A549 (cell line): ENCODE measurements around the gene TJP2. TPM values are rescaled to one million over a fixed set of nuclear protein-coding genes. Genes with fewer than 3 reads are reported as not detected.

Experiments used
- ATAC-seq, 2 experiments: fragments of 200-7000 bp in 1 of 2; fragments of >200 bp in 1 of 2; cut with Nextera tagmentation in 1 of 2; cut with Tn5 transposase in 1 of 2; 3 replicates each; pipeline versions ENCODE4 v1.8.0 to v1.9.1; 2018 to 2020; ENCODE audit warnings: mild to moderate bottlenecking in 1 of 2, moderate library complexity in 1 of 2
- CTCF ChIA-PET: fragments of 300-600 bp; sonication (Branson Sonifier 250); formaldehyde crosslinking; extraction: SDS; loops from one replicate; lab custom pipeline; 2021; ENCODE audit warnings: antibody characterized with exemption, inconsistent platforms; lab: Yijun Ruan, JAX
- POLR2A ChIA-PET: fragments of 350-600 bp; formaldehyde crosslinking; extraction: SDS; loops from one replicate; lab custom pipeline; 2021; ENCODE audit warnings: antibody characterized with exemption, inconsistent platforms; lab: Yijun Ruan, JAX
- DNase-seq, 2 experiments: peaks; one replicate each; pipeline versions ENCODE4 v3.0.0 to v3.0.0-alpha.2; 2011 to 2016; ENCODE audit warnings: low read depth in 1 of 2, low spot score in 1 of 2
- FAIRE-seq: peaks from 2 replicates; lab custom pipeline; 2011; peaks lifted over from hg19 to GRCh38; lab: Jason Lieb, UNC
- H3K27ac ChIP-seq, 2 experiments: fragments of >200 bp; sonication (Bioruptor Twin); formaldehyde crosslinking; 3 replicates each; pipeline ENCODE4 v1.5.1; 2016 to 2017
- H3K4me1 ChIP-seq: fragments of >200 bp; sonication (Bioruptor Twin); formaldehyde crosslinking; 3 replicates; pipeline ENCODE4 v1.6.1; 2016
- H3K4me2 ChIP-seq: fragments of >200 bp; sonication (Bioruptor Twin); formaldehyde crosslinking; 3 replicates; pipeline ENCODE4 v1.6.1; 2016
- H3K4me3 ChIP-seq: fragments of >200 bp; sonication (Bioruptor Twin); formaldehyde crosslinking; 3 replicates; pipeline ENCODE4 v1.5.1; 2016
- H3K9me3 ChIP-seq: fragments of >200 bp; sonication (Bioruptor Twin); formaldehyde crosslinking; 3 replicates; pipeline ENCODE4 v1.6.1; 2016
- BHLHE40 ChIP-seq: IDR thresholded peaks from 2 replicates; pipeline ENCODE4 v1.6.1; 2012; ENCODE audit warnings: low read depth, low read length, inconsistent platforms
- CBX2 ChIP-seq: fragments of 200-600 bp; sonication (generic); IDR thresholded peaks from 2 replicates; pipeline ENCODE4 v1.6.1; 2016; ENCODE audit warnings: low read depth, mild to moderate bottlenecking, borderline replicate concordance
- CEBPB ChIP-seq, 2 experiments: fragments of >200 bp in 1 of 2; sonication (Bioruptor Twin) in 1 of 2; formaldehyde crosslinking in 1 of 2; IDR thresholded peaks; 2 replicates each; pipeline ENCODE4 v1.6.1; 2012 to 2016
- CTCF ChIP-seq: fragments of >200 bp; sonication (Bioruptor Twin); formaldehyde crosslinking; IDR thresholded peaks from 3 replicates; pipeline ENCODE4 v1.5.1; 2016
- E2F6 ChIP-seq: IDR thresholded peaks from 2 replicates; pipeline ENCODE4 v1.6.1; 2012; ENCODE audit warnings: low read depth, borderline replicate concordance
- GATA3 ChIP-seq: IDR thresholded peaks from 2 replicates; pipeline ENCODE4 v1.6.1; 2012; ENCODE audit warnings: borderline replicate concordance
- HMGXB4 ChIP-seq: fragments of 250-450 bp; sonication (Bioruptor Pico); IDR thresholded peaks from 2 replicates; pipeline ENCODE4 v1.5.0; 2021; ENCODE audit warnings: mild to moderate bottlenecking, moderate library complexity, borderline replicate concordance
- HOXB13 ChIP-seq: fragments of 250-450 bp; sonication (Bioruptor Pico); IDR thresholded peaks from 2 replicates; pipeline ENCODE4 v1.5.0; 2020; ENCODE audit warnings: low read depth, mild to moderate bottlenecking, moderate library complexity
- JUN ChIP-seq, 2 experiments: fragments of >200 bp; sonication (Bioruptor Twin); formaldehyde crosslinking; IDR thresholded peaks; 2 replicates in 1 of 2; 3 replicates in 1 of 2; pipeline ENCODE4 v1.6.1; 2016 to 2017
- JUNB ChIP-seq: fragments of >200 bp; sonication (Bioruptor Twin); formaldehyde crosslinking; IDR thresholded peaks from 2 replicates; pipeline ENCODE4 v1.6.1; 2016
- KDM5A ChIP-seq: fragments of 200-600 bp; sonication (generic); IDR thresholded peaks from 2 replicates; pipeline ENCODE4 v1.6.1; 2016; ENCODE audit warnings: antibody characterized with exemption, mild to moderate bottlenecking
- MAFK ChIP-seq: fragments of 450-650 bp; IDR thresholded peaks from 2 replicates; pipeline ENCODE4 v1.6.1; 2014; ENCODE audit not compliant: partially characterized antibody
- MAX ChIP-seq: IDR thresholded peaks from 2 replicates; pipeline ENCODE4 v1.6.1; 2012
- MAZ ChIP-seq: fragments of 150-350 bp; IDR thresholded peaks from 2 replicates; pipeline ENCODE4 v1.6.1; 2014; ENCODE audit warnings: antibody characterized with exemption, low read depth, low read length, borderline replicate concordance
- NFE2L2 ChIP-seq: fragments of 150-350 bp; conservative IDR thresholded peaks from 2 replicates; pipeline ENCODE4 v1.6.1; 2014; ENCODE audit warnings: low read length
- NPAS2 ChIP-seq: fragments of 250-450 bp; sonication (Bioruptor Pico); IDR thresholded peaks from 2 replicates; pipeline ENCODE4 v1.8.0; 2022; ENCODE audit warnings: mild to moderate bottlenecking, moderate library complexity, borderline replicate concordance
- NR3C1 ChIP-seq: fragments of >200 bp; sonication (Bioruptor Twin); formaldehyde crosslinking; IDR thresholded peaks from 3 replicates; pipeline ENCODE4 v1.6.1; 2017
- PHF8 ChIP-seq: fragments of 200-600 bp; sonication (generic); IDR thresholded peaks from 2 replicates; pipeline ENCODE4 v1.6.1; 2016; ENCODE audit warnings: low read depth, mild to moderate bottlenecking, antibody characterized with exemption, moderate library complexity, borderline replicate concordance
- POLR2A ChIP-seq: IDR thresholded peaks from 2 replicates; pipeline ENCODE4 v1.6.1; 2012; ENCODE audit warnings: mild to moderate bottlenecking, low read length
- RARB ChIP-seq: fragments of 250-450 bp; sonication (Bioruptor Pico); IDR thresholded peaks from 2 replicates; pipeline ENCODE4 v1.8.0; 2021; ENCODE audit warnings: mild to moderate bottlenecking, moderate library complexity
- RCOR1 ChIP-seq: fragments of 150-350 bp; IDR thresholded peaks from 2 replicates; pipeline ENCODE4 v1.6.1; 2014; ENCODE audit warnings: antibody characterized with exemption, low read length, low read depth
- REST ChIP-seq: fragments of 200-600 bp; sonication (generic); IDR thresholded peaks from 2 replicates; pipeline ENCODE4 v1.6.1; 2016; ENCODE audit warnings: antibody characterized with exemption, mild to moderate bottlenecking, moderate library complexity
- RNF2 ChIP-seq: fragments of 200-600 bp; sonication (generic); IDR thresholded peaks from 2 replicates; pipeline ENCODE4 v1.6.1; 2016; ENCODE audit warnings: low read depth, mild to moderate bottlenecking, antibody characterized with exemption, moderate library complexity, borderline replicate concordance
- SMC3 ChIP-seq: fragments of >200 bp; sonication (Bioruptor Twin); formaldehyde crosslinking; IDR thresholded peaks from 3 replicates; pipeline ENCODE4 v1.6.1; 2018; ENCODE audit warnings: inconsistent platforms
- TFCP2L1 ChIP-seq: fragments of 250-450 bp; sonication (Bioruptor Pico); IDR thresholded peaks from 2 replicates; pipeline ENCODE4 v1.5.0; 2021; ENCODE audit warnings: mild to moderate bottlenecking
- ZNF302 ChIP-seq: fragments of 250-450 bp; sonication (Bioruptor Pico); IDR thresholded peaks from 2 replicates; pipeline ENCODE4 v1.9.0; 2021; ENCODE audit warnings: inconsistent platforms, mild to moderate bottlenecking, moderate library complexity
- WGBS: methylation state at CpG from one replicate; pipeline ENCODE4 v1.1.6; 2017; ENCODE audit errors: missing lambda C conversion rate; 5-methylcytosine and 5-hydroxymethylcytosine counted together
- polyA plus RNA-seq, 4 experiments: library from polyadenylated mRNA; depleted of rRNA in 3 of 4; stranded (reverse); fragments of >200 nt; fragmentation: RNase III in 1 of 4; extraction: RNeasy Plus Mini Kit Qiagen cat#74134 plus additional on column Dnase treatment in 1 of 4; gene quantifications; 2 replicates in 3 of 4; 3 replicates in 1 of 4; pipeline ENCODE4 v1.2.3, GENCODE V29; 2011 to 2017

Gene TJP2
- polyA plus RNA-seq, 2 of the 4 experiments (the other 2 are of a cell fraction) = 1.7 to 3.6 TPM

GRCh38 chr9:69255591-69255990 is 81.5 kb downstream of the TJP2 start:
- POLR2A ChIA-PET = no interaction called here
- FAIRE-seq = no peak
- no peaks in the 10 kb centered on the region for H3K4me1 ChIP-seq

GRCh38 chr9:69258551-69258950 is 84.5 kb downstream of the TJP2 start:
- 84% methylated on average over 5 of the region's 5 CpGs for WGBS
- TF ChIP-seq NR3C1 = no peak
- DNase-seq = no peak
- Histone ChIP-seq H3K9me3 (no peaks in the 10 kb centered on the region), H3K4me3 (no peak overlapping the region), H3K27ac (no peak overlapping the region), H3K4me2 (no peak overlapping the region), H3K4me1 (no peaks in the 10 kb centered on the region)
- CTCF ChIA-PET = interaction anchor here (1.2 kb wide), 1 partner anchor 10 kb away, joined by 3 read pairs; no protein-coding TSS in a partner anchor
- POLR2A ChIA-PET = no interaction called here
- FAIRE-seq = no peak
- no peak for ATAC-seq

More at GRCh38 chr9:69255591-69255990, 81.5 kb downstream of the TJP2 start:
- CTCF ChIA-PET = no interaction called here
- no peak for ATAC-seq
- DNase-seq = no peak
- TF ChIP-seq CEBPB (IDR thresholded peaks at IDR 0.05) = no peak
- no peak for TF ChIP-seq NPAS2 (CRISPR knock-in tag)
- TF ChIP-seq JUNB = no peak
- no peak for TF ChIP-seq RCOR1
- TF ChIP-seq JUN (IDR thresholded peaks at IDR 0.05) = no peak
- no peak for TF ChIP-seq HOXB13 (CRISPR knock-in tag)
- TF ChIP-seq NR3C1 = no peak
- TF ChIP-seq BHLHE40 = no peak
- TF ChIP-seq NFE2L2 = no peak
- no peak for TF ChIP-seq GATA3
- no peak for TF ChIP-seq SMC3
- TF ChIP-seq TFCP2L1 = no peak
- TF ChIP-seq CBX2 = no peak
- TF ChIP-seq RNF2 = no peak
- TF ChIP-seq HMGXB4 (CRISPR knock-in tag) = no peak
- TF ChIP-seq ZNF302 (CRISPR knock-in tag) = no peak
- no peak for TF ChIP-seq MAZ
- no peak for TF ChIP-seq POLR2A
- Histone ChIP-seq H3K9me3 (no peaks in the 10 kb centered on the region), H3K4me3 (no peak overlapping the region), H3K4me2 (no peak overlapping the region), H3K27ac (no peak overlapping the region)
- 71% methylated on average over 1 of the region's 1 CpG for WGBS

GRCh38 chr9:69260161-69260560 is 86.1 kb downstream of the TJP2 start:
- H3K27ac ChIP-seq = no peak overlapping the region
- ATAC-seq (no peak), DNase-seq (no peak), FAIRE-seq (no peak)
- ChIA-PET POLR2A (no interaction called here), CTCF (interaction anchor here (0.9 kb wide), 1 partner anchor 224 kb away, joined by 4 read pairs; no protein-coding TSS in a partner anchor)
- no peaks in the 10 kb centered on the region for H3K9me3 ChIP-seq
- no peak overlapping the region for H3K4me2 ChIP-seq
- 57% methylated on average over 5 of the region's 5 CpGs for WGBS
- no peaks in the 10 kb centered on the region for H3K4me1 ChIP-seq
- no peak overlapping the region for H3K4me3 ChIP-seq
- TF ChIP-seq KDM5A (no peak), RARB (no peak), PHF8 (no peak), CTCF (no peak), RCOR1 (no peak), E2F6 (no peak), HMGXB4 (CRISPR knock-in tag) (no peak), MAFK (no peak), MAX (no peak), REST (no peak), CBX2 (no peak)
